ENCODE data around the gene SPNS2. TPM values are rescaled to one million over a fixed set of nuclear protein-coding genes. Genes with fewer than 3 reads are reported as not detected.

Gene SPNS2
- polyA plus RNA-seq, 1 donor (not counting 4 experiments of a cell fraction or from before 2014, with no cell fraction given) = 0.10 TPM

GRCh38 chr17:4469552-4469951, 29.1 kb upstream of the SPNS2 start:
- Histone ChIP-seq H3K9ac (ENCODE audit: control insufficient read depth, extremely low read depth, insufficient read depth, low read length) (no peak overlapping the region), H3K4me1 (ENCODE audit: control insufficient read depth, extremely low read depth, insufficient read depth, low read length) (no peaks in the 10 kb centered on the region), H4K20me1 (ENCODE audit: control insufficient read depth, extremely low read depth, insufficient read depth, low read length) (no peaks in the 10 kb centered on the region), H3K27me3 (ENCODE audit: control insufficient read depth, extremely low read depth, insufficient read depth, low read length) (no peaks in the 10 kb centered on the region), H3K4me3 (ENCODE audit: control insufficient read depth in 2 of 3, extremely low read depth in 1 of 3, insufficient read depth in 2 of 3, low read depth in 1 of 3, low read length in 3 of 3) (no peak overlapping the region), H3K9me1 (ENCODE audit: control insufficient read depth, extremely low read depth, insufficient read depth, low read length) (no peaks in the 10 kb centered on the region), H3K36me3 (ENCODE audit: control insufficient read depth in 2 of 2, extremely low read depth in 1 of 2, insufficient read depth in 2 of 2, low read length in 2 of 2) (no peaks in the 10 kb centered on the region), H3K4me2 (ENCODE audit: control insufficient read depth, extremely low read depth, insufficient read depth, low read depth, low read length) (no peak overlapping the region), H2AFZ (ENCODE audit: control insufficient read depth, low read length) (no peak overlapping the region), H3K27ac (ENCODE audit: control insufficient read depth, insufficient read depth, low read length) (no peak overlapping the region), H3K9me3 (ENCODE audit: control insufficient read depth, low read depth, low read length) (no peaks in the 10 kb centered on the region), H3K79me2 (ENCODE audit: control insufficient read depth, insufficient read depth, low read length) (no peaks in the 10 kb centered on the region)
- DNase-seq (ENCODE audit: low read depth, low spot score) (no peak), FAIRE-seq (no peak)
- TF ChIP-seq EZH2 (IDR thresholded peaks at IDR 0.05; ENCODE audit: low read length) = no peak
- no peak for TF ChIP-seq CTCF (optimal IDR thresholded peaks at IDR 0.05 in 1 of 3, IDR thresholded peaks at IDR 0.05 in 1 of 3, conservative IDR thresholded peaks at IDR 0.05 in 1 of 3; ENCODE audit: extremely low read depth in 1 of 3, insufficient read depth in 2 of 3, low read length in 3 of 3)
- dilution Hi-C loops (cut with MboI; ENCODE audit: extremely low pct_ligation_motif_present, low sequenced_read_pairs) = no loop called here

- peaks cover 13% of the 10 kb centered on the region for H3K4me1 ChIP-seq (ENCODE audit: control insufficient read depth, extremely low read depth, insufficient read depth, low read length)
- no peak for TF ChIP-seq EZH2 (IDR thresholded peaks at IDR 0.05; ENCODE audit: low read length)
- no peak for TF ChIP-seq CTCF (optimal IDR thresholded peaks at IDR 0.05 in 1 of 3, IDR thresholded peaks at IDR 0.05 in 1 of 3, conservative IDR thresholded peaks at IDR 0.05 in 1 of 3; ENCODE audit: extremely low read depth in 1 of 3, insufficient read depth in 2 of 3, low read length in 3 of 3)
- dilution Hi-C loops (cut with MboI; ENCODE audit: extremely low pct_ligation_motif_present, low sequenced_read_pairs) = no loop called here
- DNase-seq (ENCODE audit: low read depth, low spot score) = no peak
- H3K27ac ChIP-seq (ENCODE audit: control insufficient read depth, insufficient read depth, low read length) = no peak overlapping the region
- H3K27me3 ChIP-seq (ENCODE audit: control insufficient read depth, extremely low read depth, insufficient read depth, low read length) = no peaks in the 10 kb centered on the region
- H3K36me3 ChIP-seq (ENCODE audit: control insufficient read depth in 2 of 2, extremely low read depth in 1 of 2, insufficient read depth in 2 of 2, low read length in 2 of 2) = no peaks in the 10 kb centered on the region
- H3K9me3 ChIP-seq (ENCODE audit: control insufficient read depth, low read depth, low read length) = no peaks in the 10 kb centered on the region
- H3K4me3 ChIP-seq (ENCODE audit: control insufficient read depth in 2 of 3, extremely low read depth in 1 of 3, insufficient read depth in 2 of 3, low read depth in 1 of 3, low read length in 3 of 3) = no peak overlapping the region
- no peak for FAIRE-seq
- no peaks in the 10 kb centered on the region for H3K9me1 ChIP-seq (ENCODE audit: control insufficient read depth, extremely low read depth, insufficient read depth, low read length)
- no peaks in the 10 kb centered on the region for H4K20me1 ChIP-seq (ENCODE audit: control insufficient read depth, extremely low read depth, insufficient read depth, low read length)
- H3K4me2 ChIP-seq (ENCODE audit: control insufficient read depth, extremely low read depth, insufficient read depth, low read depth, low read length) = no peak overlapping the region
- H2AFZ ChIP-seq (ENCODE audit: control insufficient read depth, low read length) = no peak overlapping the region
- H3K9ac ChIP-seq (ENCODE audit: control insufficient read depth, extremely low read depth, insufficient read depth, low read length) = no peak overlapping the region
- no peaks in the 10 kb centered on the region for H3K79me2 ChIP-seq (ENCODE audit: control insufficient read depth, insufficient read depth, low read length)
Observed at GRCh38 chr17:4472286-4472685, 26.4 kb upstream of the SPNS2 start.
